Anterior cingulate cortex (tissue), 58 donors: ENCODE results near the gene MOCS2.

ENCODE experiments used
- DNase-seq, 58 donors: peaks; one replicate each; lab custom pipeline; 2025; lab: John Stamatoyannopoulos, UW

MOCS2 gene

DNA sequence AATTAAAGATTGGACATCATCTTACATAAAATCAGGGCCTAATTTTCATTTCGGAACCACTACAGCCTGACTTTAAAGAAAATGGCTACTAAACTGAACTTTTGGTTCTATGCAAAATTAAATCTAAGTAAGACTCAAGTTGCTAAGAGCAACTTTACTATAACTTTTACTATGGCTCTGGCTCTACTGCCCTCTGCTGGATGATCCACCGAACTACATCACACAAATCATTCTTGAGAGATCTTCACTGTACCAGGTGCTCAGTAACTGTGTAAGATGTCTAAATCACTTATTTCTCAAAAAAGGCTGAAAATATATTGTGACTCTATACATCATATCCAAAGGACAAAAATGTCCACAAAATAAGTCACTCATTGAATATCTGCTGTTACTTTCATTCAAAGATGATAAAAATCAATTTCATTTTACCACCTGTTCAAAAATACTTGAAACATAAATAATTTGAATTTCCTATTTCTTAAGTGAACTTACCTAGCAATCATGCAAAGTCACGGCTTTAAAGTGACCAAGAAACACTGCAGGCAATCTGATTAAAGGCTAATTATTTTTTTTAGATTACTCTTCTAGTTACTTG is 13.5 kb downstream of the MOCS2 start:
- DNase-seq, result peak in 43 of 58 donors; percentile 1 to 78 (median 31)

DNA sequence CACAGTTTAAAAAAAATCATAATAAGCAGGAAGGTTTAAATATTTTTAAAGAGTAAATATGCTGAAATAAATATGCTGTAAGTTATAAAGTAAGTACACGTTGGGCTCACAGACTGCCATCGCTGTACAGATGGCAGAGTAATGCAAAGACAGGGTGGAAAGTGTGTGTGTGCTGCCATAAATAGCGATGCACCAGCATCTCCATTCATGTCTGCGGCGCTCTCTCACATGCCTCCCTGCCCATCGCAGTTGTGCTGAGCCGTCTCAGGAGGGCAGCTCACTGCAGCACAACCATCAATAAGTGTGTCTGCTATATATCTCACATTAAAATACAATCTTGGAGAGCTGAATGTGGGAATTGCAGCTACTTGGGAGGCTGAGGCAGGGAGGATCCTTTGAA is 14.3 kb downstream of the MOCS2 start:
- DNase-seq, result peak in 4 of 58 donors; percentile 12 to 29 (median 20)

DNA sequence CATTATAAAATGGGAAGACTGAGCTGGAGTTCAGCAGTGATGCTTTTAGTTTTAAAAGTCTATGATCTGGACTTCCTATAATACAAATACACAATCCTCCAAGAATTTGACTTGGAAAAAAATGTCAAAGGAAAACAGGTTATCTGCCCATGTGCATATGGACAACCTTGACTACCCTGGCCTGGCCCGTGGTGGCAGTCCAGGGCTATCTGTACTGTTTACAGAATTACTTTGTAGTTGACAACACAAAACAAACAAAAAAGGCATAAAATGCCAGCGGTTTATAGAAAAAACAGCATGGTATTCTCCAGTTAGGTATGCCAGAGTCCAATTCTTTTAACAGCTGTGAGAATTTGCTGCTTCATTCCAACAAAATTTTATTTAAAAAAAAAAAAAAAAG is 17.3 kb downstream of the MOCS2 start:
- DNase-seq, result no peak

DNA sequence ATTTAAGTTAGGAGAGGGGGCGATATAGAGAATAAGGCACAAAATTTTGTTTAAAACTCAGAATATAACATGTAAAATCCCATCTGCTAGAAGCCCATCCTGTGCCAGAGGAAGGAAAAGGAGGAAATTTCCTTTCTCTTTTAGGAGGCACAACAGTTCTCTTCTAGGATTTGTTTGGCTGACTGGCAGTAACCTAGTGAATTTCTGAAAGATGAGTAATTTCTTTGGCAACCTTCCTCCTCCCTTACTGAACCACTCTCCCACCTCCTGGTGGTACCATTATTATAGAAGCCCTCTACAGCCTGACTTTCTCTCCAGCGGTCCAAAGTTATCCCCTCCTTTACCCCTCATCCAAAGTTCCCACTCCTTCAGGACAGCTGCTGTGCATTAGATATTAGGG is 18.3 kb downstream of the MOCS2 start:
- DNase-seq, result no peak

DNA sequence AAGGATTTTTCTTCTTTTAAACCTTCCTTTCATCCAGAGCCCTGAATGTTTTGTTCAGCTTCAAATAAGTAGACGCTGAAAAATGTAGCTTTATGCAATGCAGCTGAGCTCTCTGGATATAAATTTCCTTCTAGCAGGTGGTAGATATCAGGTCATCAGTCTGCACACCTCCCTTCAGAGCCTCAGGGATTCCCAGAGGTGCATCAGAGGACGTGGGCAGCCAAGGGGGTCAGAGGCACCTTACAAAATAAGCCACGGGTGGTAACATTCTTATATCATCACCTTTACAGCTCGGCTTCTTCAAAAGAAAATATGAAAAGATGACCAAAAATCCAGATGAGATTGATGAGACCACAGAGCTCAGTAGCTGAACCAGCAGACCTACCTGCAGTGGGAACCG is 19.3 kb downstream of the MOCS2 start:
- DNase-seq, result no peak

DNA sequence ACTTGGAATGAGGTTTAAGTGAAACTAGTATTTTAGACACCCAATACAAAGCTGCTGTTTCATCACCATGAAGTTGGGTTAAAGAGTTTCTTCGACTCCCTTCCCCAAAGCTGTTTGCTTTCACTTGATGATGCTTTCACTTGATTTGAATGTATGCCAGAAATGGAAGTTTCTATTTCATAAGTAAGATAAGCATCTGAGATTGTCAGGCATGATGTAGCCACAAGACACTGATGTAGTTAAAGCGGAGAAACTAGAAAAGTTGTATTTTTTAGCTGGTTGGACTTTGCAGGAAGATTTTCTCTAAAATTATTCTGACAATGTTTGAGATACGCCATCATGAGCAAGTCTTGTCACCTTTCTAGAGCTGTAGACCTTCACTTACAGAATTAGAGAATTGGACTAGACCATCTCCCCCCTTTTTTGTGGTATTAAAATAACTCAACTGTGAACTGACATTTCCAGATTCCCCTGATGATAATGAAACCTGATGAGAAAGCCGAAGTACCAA is 20.0 kb downstream of the MOCS2 start:
- DNase-seq, result no peak

DNA sequence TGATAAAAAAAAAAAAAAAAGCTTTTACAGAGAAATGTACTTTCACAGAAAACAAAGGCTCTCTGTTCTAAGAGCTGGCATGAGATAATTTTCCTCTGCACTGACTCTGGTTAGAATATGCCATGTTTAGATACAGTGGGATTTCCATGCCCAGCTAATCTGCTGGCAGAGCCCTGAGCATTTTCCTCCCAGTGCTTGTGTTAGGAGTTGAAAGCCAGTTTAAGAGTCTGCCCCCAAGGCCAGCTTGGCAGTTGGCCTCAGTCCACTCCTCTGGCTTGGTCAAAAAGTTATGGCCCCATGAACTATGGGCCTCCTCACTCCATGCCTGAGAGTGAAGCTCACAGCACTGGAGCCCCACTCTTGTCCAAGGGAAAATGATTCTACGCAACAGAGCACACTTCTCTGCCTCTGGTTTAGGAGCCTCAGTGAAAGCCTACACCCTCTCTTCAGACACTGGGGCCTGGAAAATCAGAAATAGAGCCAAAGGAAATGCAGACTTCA is 21.9 kb downstream of the MOCS2 start:
- DNase-seq, result peak in 40 of 58 donors; percentile 2 to 81 (median 36)

DNA sequence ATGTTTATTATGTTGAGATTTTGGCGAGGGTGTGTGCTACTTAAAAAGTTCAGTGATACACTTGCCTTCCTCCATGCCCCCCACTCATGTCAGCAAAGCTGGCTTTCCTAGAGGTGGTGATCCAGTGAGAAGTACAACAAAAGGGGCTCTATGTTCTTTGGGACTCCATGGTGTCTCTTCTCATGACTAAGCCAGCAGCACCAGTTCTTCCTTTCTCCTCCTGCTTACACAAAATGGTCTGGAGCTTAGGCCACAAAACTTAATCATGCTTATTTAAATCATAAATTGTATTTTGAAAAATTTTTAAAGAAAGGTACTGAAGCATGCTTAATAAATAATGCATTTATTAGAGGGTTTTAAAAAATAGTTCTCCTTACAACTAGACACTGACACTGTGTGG is 22.4 kb downstream of the MOCS2 start:
- peak in 5 of 58 donors; percentile 4 to 65 (median 21) for DNase-seq

DNA sequence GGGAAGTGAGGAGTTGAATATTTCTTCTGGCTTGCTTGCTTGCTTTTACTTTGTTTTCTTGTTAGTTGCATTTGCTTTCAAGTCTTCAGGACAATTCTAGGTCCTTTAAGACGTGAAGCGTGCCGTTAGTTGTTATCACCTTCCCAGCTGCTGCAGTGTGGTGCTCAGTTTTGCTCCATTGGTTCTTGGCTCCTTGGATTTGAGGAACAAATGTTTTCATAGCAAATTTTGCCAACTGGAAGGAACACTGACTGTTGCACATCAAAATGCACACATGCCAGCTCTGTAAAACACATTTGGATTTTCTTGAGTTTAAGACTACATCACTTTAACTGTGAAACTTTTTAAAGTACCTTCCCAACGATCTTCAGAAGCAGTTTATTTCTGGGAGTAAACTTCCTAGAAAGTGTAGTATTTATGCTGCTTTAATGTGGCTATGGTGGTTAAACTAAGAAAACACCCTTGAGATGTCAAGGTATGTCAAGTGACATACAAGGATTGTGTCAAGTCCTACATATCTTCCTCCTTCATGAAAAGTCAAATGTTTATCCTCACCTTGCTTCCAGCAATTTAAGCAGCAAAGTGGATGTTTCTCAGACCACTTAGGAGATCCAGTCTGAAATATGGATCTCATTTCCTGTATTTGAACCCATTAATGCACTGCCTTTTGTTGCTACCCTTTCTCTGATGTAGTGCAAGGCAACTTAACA is 24.9 kb downstream of the MOCS2 start:
- no peak for DNase-seq

DNA sequence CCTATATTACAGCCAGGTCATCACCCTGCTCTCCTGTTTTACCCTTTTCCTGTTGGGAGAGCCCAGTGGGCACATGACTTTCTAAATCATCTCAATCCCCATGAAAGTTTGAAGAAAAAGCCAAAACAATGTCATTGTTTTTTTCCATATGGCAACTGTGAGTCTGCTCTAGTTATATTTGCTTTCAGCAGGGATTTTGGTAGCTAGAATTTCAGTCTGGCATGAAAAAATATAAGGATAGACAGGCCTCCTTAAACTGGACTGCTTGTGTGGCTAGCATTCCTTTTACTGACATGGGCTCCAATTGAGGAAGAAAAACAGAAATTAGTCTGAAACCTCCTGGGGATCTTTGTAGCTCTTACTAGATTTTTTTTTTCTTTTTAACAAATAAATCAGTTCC is 25.6 kb downstream of the MOCS2 start:
- DNase-seq, result no peak

DNA sequence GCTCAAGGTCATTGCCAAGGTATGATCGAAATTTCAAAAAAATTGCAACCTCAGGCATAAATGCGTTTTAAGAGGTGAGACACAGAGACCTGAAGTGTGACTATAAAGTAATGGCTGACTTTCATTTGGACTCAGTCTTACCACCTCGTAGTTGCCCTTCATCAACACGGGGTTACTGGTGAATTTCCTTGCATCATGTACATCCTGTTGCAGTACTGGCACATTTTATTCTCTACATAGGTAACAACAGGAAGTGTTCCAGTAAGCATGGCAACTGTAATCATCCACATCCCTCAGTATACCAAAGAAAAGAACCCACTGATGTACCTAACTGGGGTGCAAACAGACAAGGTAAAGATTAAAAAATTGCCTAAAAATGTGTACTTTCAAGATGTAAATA is 29.3 kb downstream of the MOCS2 start:
- no peak for DNase-seq

DNA sequence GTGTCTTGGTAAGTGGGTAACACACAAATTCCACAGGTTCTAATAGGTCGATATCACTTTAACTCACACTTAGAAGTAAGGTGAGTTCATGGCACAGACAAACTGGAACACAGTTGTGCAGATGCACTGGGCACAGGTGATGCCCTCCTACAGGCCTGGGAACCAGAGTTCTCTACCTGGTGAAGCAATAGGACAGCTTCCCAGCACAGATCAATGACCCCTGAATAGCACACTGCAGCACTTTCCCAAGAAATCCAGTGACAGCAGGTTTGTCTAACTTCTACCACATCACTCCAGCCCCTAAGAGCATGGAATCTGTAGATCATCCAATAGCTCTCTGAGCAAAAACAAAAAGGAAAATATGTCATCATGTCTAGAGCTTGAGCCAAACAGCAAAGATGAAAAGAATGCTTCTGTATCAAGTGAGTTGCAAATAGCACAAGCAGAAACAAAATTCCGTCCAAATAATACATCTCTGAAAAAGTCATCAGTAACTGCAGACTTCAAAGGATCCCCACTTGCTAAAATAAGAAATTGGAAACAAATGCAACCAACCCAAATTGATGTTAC is 33.5 kb downstream of the MOCS2 start:
- DNase-seq, result no peak

DNA sequence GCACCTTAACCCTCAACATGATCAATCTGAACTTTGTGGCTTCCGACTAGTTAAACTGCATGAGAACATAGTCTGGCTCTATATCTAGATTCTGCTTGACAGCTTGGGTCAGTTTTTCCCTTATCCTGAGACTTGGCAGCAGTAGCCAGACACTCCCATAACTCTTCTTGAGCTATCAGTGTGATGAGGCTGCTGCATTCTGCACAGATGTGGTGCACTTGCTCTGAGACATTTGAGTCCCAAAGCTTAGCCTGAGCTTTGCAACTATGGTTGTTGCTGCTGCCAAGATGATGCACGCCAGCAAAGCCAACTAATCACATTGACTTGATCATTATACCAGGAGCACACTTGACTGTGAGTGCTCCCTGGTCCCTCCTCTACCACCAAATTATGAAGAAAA is 36.2 kb downstream of the MOCS2 start:
- DNase-seq, result no peak

DNA sequence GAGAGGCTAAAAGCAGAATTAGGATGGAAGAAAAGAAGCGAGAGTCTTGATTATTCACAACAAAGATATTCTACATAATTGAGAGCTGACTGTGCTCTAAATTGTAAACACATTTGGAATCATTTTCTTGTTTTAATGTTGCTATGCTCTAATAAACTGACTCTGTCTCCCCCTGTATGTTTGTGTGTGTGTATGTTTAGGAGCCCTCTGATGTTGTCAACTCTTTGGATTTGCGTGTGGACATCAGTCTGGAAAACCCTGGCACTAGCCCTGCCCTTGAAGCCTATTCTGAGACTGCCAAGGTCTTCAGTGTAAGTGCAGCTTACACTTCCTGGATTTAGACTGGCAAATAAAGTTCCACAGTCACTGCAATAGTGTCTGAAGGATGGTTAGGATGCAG is 37.8 kb downstream of the MOCS2 start:
- no peak for DNase-seq

DNA sequence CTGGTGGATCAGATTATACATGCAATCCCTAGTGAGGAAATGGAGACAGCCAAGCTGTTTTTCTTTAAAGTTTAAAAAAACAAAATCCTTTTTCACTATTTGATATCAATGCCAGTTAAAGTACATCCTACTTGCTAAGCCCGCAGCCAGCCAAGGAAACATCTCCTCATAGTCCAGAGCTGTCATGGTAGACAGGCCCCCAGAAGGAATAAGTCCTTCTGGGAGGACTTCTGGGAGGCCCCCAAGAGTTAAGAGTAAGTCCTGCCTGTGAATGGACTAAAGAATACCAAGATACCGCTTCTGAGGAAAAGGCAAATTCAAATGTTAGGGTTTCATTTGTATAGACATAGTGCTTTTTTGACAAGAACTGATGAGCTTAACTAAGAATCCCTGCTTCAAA is 38.3 kb downstream of the MOCS2 start:
- DNase-seq, result no peak

DNA sequence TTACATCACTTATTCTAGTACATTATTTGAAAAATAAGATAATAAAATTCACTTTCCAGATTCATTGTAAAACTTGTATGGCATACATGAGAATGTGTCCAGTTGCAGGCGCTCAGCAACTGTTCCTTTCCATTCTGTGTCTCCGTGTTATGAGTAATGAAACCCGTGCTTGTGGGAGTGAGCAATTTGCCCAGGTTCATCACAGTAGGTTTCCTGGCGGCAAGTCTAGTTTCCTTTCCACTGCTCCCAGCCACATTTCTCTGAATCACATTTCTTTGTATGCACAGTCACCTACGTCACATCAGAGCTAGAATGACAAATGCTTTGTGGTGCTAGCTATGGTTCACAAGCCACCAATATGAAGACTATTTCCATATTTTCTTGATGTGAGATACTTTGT is 39.9 kb downstream of the MOCS2 start:
- no peak for DNase-seq

DNA sequence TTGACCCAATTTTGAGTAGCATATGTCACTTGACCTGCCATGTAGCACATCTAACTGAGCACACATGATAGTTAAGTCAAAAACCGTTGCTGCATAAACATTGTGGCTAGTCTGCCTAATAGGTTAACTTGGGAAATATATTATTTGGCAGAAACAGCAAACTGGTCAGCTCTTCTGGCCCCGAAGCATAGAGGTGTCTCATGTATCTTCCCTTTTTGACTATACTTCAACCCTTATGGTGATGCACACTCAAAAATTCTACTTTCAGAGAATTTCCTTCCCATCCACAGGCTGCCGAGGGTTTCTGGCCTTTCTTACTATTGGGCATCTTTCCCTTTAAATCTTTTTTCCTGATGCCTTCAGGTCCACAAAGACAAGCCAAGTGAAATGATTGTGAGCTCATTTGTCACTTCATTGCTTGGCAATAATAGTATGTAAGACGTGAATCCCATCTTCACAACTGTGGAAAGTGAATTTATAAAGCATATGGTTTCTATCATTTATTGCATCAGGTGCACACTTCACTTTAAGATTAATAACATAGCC is 41.2 kb downstream of the MOCS2 start:
- no peak for DNase-seq

DNA sequence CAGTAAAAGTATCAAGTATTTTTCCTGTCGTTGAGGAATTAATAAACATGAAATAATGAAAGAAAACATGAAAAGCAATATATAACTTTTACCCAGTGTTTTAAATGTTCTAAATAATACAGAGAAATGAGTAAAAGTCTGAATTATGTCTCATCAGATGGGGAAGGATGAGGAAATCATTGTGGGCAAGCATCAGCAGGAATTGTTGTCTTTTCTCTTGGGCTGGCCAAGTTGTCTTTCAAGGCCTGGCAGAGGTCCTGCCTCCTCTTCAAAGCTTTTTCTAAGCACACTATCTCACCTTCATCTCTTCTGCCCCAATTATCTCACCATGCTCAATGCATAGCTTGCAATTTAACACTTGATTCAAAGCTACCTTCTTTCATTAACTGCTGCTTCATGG is 41.9 kb downstream of the MOCS2 start:
- no peak for DNase-seq

DNA sequence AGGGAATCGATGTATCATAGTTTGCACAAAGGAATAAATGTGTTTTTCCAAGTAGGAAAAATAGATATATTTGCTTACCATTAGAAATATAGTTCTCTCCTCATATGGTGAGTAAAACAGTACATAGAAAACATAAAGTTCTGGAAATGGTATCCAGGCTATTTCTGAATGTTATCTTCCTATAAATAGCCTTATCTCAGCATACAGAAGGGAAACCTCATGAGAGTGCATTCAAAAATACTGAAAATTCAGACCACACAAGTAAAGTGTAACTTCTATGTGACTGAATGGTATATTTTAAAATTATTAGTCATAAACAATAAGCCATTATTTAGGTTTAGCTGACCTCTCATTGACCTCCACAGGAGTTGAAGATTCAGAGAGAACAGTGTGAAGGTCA is 43.5 kb downstream of the MOCS2 start:
- DNase-seq, result no peak

DNA sequence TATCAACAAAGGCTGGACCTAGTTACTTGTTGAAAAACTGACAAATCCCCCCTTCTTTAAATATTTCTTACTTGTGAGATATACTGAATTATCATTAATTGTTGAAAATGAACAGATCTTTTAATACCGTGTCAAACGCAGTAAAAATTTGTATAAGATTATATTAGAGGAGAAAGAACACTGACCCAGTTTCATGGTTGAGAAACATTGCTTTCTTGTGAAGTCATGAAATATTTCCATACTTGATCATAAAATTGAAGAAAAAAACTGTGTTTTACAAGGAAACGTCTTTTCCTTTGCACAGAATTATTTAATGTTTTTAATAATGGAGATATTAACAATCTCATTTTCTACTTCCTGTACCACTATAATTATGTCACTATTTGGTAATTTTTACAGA is 45.8 kb downstream of the MOCS2 start:
- DNase-seq, result no peak

DNA sequence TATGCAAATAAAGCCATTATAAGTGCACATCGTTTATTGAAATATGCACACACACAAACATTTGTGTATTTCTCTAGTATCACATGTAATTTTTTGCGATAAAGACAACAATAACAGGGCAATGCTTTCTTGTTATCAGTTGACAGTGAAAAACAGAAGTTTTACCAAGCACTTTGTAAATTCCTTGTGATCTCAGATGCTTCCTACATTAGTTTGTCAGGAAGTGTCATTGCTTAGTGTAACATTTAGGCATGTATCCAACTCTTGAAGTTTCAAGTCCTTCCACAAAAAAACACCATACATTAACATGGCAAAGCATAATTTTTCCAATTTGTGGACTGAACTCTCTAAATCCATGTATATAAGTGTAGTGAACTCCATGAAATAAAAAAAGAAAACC is 46.4 kb downstream of the MOCS2 start:
- no peak for DNase-seq

DNA sequence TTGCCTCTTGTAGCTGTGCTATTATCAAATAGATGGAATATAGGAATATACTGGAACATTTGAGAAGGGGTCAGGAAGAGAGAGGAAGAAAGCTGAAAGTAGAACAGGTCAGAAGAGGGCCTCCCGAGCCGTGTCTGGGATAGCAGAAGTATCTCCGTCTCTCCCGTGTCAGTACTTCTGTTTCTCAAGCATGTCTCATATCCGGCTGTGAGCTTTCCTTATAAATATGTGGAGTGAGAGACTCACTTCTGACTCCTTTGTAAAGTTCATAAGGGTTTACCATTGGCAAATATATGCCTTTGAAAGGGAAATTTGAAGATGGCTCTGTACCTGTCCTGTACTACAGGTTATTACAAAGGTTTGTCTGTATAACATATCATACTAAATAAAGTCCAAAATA is 50.3 kb downstream of the MOCS2 start:
- no peak for DNase-seq
